D721Med (cell line): ENCODE measurements around the gene SCG5.

Experiments
- DNase-seq: peaks from one replicate; pipeline ENCODE4 v3.0.0; 2011; ENCODE audit warnings: low spot score; ENCODE audit not compliant: insufficient read length
- FAIRE-seq: peaks from 2 replicates; lab custom pipeline; 2011; peaks lifted over from hg19 to GRCh38; lab: Jason Lieb, UNC
- TF ChIP-seq, protein P1 (sequence below): IDR thresholded peaks from 2 replicates; pipeline ENCODE4 v1.5.1; 2012; ENCODE audit warnings: mild to moderate bottlenecking, control low read depth; ENCODE audit not compliant: insufficient read depth; ENCODE audit errors: missing control alignments

Gene SCG5

DNA sequence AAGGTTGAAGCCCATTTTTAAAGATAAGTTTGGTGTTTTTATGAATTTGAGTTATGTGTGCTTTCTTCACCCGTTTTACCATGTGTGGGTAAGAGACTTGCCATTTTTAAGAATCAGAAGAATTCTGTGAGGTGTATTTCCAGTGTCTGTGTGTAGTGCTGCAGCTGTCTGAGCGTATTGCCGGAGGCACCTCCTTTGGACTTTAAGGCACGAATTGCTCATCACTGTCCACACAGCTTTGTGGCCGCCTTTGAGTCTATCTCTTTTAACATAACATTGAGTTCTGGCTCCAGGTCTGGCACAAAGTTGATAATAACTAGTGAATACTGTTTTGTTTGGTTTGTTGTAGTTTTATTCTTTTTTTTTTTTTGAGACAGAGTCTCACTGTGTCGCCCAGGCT, 25.8 kb downstream of the SCG5 start:
- no peak for FAIRE-seq
- no peak for DNase-seq
- TF ChIP-seq, protein P1, sequence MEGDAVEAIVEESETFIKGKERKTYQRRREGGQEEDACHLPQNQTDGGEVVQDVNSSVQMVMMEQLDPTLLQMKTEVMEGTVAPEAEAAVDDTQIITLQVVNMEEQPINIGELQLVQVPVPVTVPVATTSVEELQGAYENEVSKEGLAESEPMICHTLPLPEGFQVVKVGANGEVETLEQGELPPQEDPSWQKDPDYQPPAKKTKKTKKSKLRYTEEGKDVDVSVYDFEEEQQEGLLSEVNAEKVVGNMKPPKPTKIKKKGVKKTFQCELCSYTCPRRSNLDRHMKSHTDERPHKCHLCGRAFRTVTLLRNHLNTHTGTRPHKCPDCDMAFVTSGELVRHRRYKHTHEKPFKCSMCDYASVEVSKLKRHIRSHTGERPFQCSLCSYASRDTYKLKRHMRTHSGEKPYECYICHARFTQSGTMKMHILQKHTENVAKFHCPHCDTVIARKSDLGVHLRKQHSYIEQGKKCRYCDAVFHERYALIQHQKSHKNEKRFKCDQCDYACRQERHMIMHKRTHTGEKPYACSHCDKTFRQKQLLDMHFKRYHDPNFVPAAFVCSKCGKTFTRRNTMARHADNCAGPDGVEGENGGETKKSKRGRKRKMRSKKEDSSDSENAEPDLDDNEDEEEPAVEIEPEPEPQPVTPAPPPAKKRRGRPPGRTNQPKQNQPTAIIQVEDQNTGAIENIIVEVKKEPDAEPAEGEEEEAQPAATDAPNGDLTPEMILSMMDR, result no peak

DNA sequence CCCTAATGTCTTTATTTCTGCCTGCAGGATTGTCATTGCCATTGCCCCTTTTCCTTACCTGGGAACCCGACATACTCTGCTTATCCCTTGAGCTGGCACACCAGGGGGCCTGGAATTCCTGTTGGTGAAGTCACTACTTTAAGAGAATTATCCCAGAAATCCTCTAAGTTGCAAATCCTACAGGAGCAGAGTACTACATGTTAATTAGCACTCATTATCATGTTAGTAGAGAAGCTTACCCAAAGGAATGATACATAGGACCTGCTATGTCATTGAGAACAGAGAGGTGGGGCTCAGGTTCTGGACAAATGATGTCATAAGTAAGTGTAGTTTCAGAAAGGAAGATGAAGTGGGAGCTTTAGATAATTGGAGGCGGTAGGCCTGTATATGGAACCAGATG, 27.4 kb downstream of the SCG5 start:
- DNase-seq (peak; percentile 27), FAIRE-seq (no peak)
- TF ChIP-seq, protein P1, result peak; percentile 30

DNA sequence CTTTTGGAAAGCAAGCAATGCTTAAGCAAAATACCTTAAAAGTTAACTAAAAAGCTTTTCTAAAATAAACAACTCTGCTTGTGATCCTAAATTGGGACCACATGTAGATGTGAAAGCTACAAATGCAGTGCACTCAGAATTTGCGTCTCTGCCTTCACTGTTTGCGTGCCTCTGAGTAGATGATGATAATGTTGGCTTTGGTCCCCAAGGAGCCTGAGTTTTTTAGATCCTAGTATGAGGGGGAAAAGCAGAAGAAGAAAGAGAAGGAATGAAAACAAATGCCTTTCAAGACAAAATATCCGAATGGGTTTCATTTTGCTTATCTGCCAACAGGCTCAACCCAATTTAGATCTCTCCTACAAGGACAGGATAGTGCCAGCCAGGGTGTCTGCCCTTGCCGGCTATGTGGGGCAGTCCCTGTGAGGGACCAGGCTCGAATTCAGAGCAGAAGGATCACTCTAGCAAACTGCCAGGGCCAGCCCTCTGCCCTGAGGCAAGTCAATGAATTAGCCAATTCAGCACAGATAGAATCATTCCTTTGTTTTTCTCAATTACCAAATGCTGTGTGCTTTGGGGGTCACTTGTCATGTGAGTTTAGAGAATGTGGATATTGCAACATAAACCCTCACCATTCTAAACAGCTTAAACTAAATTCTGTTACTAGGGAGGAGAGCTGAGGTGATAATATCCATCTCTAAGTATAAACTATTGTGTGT, 28.5 kb downstream of the SCG5 start:
- DNase-seq (no peak), FAIRE-seq (no peak)
- TF ChIP-seq, protein P1, result no peak

DNA sequence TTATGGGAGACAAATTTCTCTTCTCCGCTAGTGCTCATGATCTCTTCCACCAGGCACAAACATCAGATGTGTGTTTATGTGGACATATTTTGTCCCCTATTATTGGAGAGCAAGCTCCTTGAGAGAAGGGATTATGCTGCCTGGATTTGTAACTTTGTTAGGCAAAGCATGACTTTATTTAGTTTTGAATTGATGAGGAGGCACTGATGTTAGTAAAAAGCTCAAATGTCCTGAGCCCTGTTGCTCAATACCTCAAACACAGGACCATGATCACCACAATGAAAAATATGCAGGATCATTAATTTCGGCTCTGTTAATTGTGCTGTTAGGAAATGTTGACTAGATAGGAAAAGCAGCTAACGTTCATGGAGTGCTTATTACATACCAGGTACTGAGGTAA, 29.1 kb downstream of the SCG5 start:
- TF ChIP-seq, protein P1, result no peak
- DNase-seq, result no peak
- FAIRE-seq, result no peak

DNA sequence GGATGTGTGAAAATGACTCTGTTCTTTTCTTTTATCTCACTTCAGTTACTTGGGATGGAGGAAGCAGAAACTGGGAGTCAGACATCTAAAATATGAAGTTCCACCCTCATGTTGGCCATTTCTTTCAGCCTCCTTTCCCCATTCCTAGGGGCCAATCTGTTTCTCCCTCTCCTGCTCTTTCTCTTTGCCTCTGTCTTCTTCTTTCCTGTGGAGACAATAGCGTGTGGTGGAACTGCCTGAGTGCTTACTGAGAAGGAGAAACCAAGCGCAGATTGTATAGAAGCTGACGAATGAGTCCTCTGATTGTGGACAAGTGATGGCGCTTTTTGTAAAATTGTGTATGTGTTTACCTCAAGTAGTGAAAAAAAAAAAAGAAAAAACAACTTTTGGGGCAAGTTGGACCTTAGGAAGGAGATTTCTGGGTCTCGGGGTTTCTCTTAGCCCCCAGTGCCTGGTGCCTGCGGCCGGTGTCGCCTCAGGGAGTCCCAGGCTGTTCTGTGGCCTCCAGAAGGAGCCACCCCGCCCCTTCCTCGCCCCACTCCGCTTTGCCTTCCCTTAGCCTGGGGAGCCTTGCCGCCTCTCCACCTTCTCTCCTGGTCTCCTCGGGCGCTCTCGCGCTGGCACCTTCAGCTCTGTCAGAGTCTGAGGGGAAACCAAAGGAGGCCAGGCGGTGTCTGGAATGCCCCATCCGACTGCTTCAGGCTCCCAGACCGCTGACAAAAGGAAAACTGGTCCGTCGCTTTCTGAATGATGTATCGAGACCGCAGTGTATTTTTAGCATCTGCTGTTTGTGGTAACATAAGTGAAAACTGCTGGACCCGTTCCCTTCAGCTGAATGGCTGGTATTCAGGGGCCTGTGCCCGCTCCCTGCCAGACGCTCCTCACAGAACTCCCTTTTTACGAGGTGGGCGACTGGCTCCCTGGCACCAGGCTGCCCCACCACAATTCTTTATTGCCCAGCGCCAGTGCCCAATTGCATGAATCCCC, 30.1 kb downstream of the SCG5 start:
- no peak for DNase-seq
- FAIRE-seq, result no peak
- TF ChIP-seq, protein P1, result no peak

DNA sequence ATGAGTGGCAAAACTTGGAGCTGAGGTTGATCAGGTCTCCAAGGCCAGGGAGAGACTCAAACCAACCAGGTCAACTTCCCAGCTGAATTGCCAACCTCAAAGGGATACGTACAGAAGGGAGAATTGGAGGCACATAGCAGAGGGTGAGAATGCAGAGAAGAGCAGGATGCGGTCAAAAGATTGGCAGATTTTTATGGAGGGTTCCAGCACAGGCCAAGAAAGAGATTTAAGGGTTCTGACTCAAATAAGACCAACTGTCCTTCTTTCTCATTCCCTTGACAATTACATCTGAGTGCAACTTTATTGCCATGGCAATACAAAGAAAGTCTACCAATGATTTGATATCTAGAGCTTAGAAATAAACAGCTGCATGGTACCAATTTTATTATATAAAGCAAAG, 33.2 kb downstream of the SCG5 start:
- DNase-seq (no peak), FAIRE-seq (no peak)
- TF ChIP-seq, protein P1, result no peak

DNA sequence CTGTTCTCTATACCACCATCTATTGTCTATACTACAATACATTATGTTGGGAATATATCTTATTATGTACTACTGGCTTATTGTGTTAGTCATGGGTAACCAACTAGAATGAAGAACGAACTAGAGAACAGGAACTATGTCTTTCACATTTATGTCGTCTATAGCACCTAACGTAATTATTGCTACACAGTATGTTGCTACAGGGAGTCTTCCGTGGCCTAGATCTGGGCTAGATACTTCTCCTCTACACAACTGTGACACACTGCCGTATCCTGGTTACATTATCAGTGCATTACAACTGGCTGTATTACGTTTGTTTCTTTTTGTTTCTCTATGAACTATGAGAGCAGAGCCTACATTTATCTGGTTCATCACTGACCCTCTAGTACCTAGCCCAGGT, 34.0 kb downstream of the SCG5 start:
- no peak for DNase-seq
- TF ChIP-seq, protein P1, result no peak
- FAIRE-seq, result no peak
